ENCODE measurements around the gene TMEM129.
A peak's percentile ranks its signal among the peaks of the same experiment; 100 is the strongest.

Gene TMEM129

DNA sequence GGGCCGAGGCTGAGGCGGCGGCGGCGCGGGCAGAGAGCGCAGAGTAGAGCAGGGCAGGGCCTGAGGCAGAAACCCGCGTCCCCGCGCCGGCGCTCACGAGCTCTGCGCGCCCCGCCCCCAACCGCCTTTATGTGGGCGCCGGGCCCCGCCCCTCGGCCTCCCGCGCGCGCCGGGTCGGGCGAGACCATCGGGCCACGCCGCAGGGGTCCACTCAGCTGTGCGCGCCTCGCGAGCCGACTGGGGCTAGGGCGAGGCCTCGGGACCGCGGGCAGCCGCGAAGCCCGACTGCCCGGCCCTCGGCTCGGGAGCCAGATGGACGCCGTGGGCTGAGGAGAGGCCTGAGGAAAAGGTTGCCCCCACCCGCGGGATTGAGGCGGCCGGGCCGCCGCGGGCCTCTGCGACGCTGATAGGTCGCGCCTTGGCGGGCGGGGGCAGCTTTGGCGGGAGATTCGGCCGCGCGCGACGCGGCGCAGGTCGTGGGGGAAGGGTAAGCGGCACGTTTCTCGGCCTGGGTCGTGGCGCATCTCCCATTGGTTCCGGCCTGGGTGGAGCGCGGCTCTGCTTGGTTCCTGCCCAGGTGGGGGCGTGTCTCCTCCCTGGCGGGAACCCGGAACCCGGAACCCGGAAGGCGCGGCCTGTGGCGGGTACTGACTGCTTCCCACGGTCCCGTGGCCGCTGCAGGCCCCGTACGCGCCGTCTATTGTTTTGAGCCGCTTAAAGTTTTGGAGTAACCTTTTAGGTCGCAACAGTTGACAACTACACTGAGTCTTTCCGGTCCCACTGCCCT is 8.7 kb downstream of the TMEM129 start, which contains the start of gene SLBP (continued):
- 0 out of 2 replicates have a peak, but pooled peaks have one; percentile 13 for TF ChIP-seq ZNF660 (tag by site-specific recombination; IDR thresholded peaks at IDR 0.05)
- TF ChIP-seq ZNF140 (tag by site-specific recombination; IDR thresholded peaks at IDR 0.05), result no peak
- no peak for TF ChIP-seq ZNF513 (tag by site-specific recombination; IDR thresholded peaks at IDR 0.05)
- peak; percentile 98 for TF ChIP-seq KLF8 (tag by site-specific recombination; IDR thresholded peaks at IDR 0.05)
- peak; percentile 81; the same call in 1 of the 2 replicates for TF ChIP-seq BCL11B (tag by site-specific recombination; IDR thresholded peaks at IDR 0.05; ENCODE audit: low read depth)
- peak; percentile 82 for TF ChIP-seq ZBTB8A (tag by site-specific recombination; IDR thresholded peaks at IDR 0.05)
- peak; percentile 66; the same call in 1 of the 2 replicates for TF ChIP-seq ZFP69B (tag by site-specific recombination; IDR thresholded peaks at IDR 0.05)
- peak; percentile 54; the same call in 1 of the 2 replicates for TF ChIP-seq ELK4 (IDR thresholded peaks at IDR 0.05; ENCODE audit: borderline replicate concordance, low read depth, low read length)
- no peak for TF ChIP-seq ZNF362 (tag by site-specific recombination; IDR thresholded peaks at IDR 0.05)
- TF ChIP-seq ZBTB21 (tag by site-specific recombination; IDR thresholded peaks at IDR 0.05), result no peak; the same call in 1 of the 2 replicates
- TF ChIP-seq ZNF704 (tag by site-specific recombination; IDR thresholded peaks at IDR 0.05), result no peak
- no peak for TF ChIP-seq ZNF292 (tag by site-specific recombination; IDR thresholded peaks at IDR 0.05; ENCODE audit: borderline replicate concordance, low read depth)
- TF ChIP-seq ZNF571 (tag by site-specific recombination; IDR thresholded peaks at IDR 0.05), result no peak
- TF ChIP-seq ZNF677 (tag by site-specific recombination; IDR thresholded peaks at IDR 0.05), result 0 out of 2 replicates have a peak, but pooled peaks have one; percentile 7
- peak; percentile 93 for TF ChIP-seq KLF10 (tag by site-specific recombination; IDR thresholded peaks at IDR 0.05)
- peak; percentile 73 for TF ChIP-seq ZBTB11 (tag by site-specific recombination; conservative IDR thresholded peaks at IDR 0.05; ENCODE audit: low read depth)
- peak; percentile 93 for TF ChIP-seq ZEB2 (tag by site-specific recombination; IDR thresholded peaks at IDR 0.05)
- TF ChIP-seq ZNF184 (tag by site-specific recombination; IDR thresholded peaks at IDR 0.05), result peak; percentile 19; the same call in 1 of the 2 replicates
- TF ChIP-seq, protein P1, sequence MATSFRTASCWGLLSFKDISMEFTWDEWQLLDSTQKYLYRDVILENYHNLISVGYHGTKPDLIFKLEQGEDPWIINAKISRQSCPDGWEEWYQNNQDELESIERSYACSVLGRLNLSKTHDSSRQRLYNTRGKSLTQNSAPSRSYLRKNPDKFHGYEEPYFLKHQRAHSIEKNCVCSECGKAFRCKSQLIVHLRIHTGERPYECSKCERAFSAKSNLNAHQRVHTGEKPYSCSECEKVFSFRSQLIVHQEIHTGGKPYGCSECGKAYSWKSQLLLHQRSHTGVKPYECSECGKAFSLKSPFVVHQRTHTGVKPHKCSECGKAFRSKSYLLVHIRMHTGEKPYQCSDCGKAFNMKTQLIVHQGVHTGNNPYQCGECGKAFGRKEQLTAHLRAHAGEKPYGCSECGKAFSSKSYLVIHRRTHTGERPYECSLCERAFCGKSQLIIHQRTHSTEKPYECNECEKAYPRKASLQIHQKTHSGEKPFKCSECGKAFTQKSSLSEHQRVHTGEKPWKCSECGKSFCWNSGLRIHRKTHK (tag by site-specific recombination; IDR thresholded peaks at IDR 0.05), result no peak
- TF ChIP-seq, protein P2, sequence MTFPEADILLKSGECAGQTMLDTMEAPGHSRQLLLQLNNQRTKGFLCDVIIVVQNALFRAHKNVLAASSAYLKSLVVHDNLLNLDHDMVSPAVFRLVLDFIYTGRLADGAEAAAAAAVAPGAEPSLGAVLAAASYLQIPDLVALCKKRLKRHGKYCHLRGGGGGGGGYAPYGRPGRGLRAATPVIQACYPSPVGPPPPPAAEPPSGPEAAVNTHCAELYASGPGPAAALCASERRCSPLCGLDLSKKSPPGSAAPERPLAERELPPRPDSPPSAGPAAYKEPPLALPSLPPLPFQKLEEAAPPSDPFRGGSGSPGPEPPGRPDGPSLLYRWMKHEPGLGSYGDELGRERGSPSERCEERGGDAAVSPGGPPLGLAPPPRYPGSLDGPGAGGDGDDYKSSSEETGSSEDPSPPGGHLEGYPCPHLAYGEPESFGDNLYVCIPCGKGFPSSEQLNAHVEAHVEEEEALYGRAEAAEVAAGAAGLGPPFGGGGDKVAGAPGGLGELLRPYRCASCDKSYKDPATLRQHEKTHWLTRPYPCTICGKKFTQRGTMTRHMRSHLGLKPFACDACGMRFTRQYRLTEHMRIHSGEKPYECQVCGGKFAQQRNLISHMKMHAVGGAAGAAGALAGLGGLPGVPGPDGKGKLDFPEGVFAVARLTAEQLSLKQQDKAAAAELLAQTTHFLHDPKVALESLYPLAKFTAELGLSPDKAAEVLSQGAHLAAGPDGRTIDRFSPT (tag by site-specific recombination; IDR thresholded peaks at IDR 0.05), result peak; percentile 51
- peak; percentile 92 for TF ChIP-seq SP3 (tag by site-specific recombination; IDR thresholded peaks at IDR 0.05)
- peak; percentile 72 for TF ChIP-seq SP7 (tag by site-specific recombination; IDR thresholded peaks at IDR 0.05)
- TF ChIP-seq PATZ1 (tag by site-specific recombination; IDR thresholded peaks at IDR 0.05), result peak; percentile 81
- no peak for TF ChIP-seq ZNF529 (tag by site-specific recombination; IDR thresholded peaks at IDR 0.05; ENCODE audit: insufficient replicate concordance)
